Measurements from ENCODE around the gene RPP30.

GRCh38 chr10:90893190-90893589 lies 21.4 kb downstream of the RPP30 start:
- TF ChIP-seq CTCF (IDR thresholded peaks at IDR 0.05; ENCODE audit: borderline replicate concordance, extremely low read depth, low read length, poor library complexity, severe bottlenecking) (no peak), EZH2 (IDR thresholded peaks at IDR 0.05; ENCODE audit: borderline replicate concordance, low read depth, low read length, severe bottlenecking) (no peak)
